RWPE2 (cell line): ENCODE measurements around the gene ARL6IP6.
"Not testable (repeated sequence)": the region's sequence is repeated elsewhere in the genome, so short reads cannot be mapped to it uniquely, and the experiment has no call there.

Source experiments
- ATAC-seq: fragments of 200-7000 bp; cut with Tn5 transposase; 3 replicates; pipeline ENCODE4 v1.9.1; 2021; ENCODE audit warnings: low read depth
- DNase-seq: peaks from one replicate; pipeline ENCODE4 v3.0.0-alpha.2; 2020; ENCODE audit warnings: low spot score
- H3K27ac ChIP-seq: fragments of 450-650 bp; 2 replicates; pipeline ENCODE4 v1.5.1; 2017; ENCODE audit warnings: mild to moderate bottlenecking; ENCODE audit not compliant: poor library complexity, severe bottlenecking
- H3K27me3 ChIP-seq: fragments of 250-450 bp; sonication (Bioruptor Pico); 2 replicates; pipeline ENCODE4 v1.5.1; 2021; ENCODE audit warnings: mild to moderate bottlenecking, moderate library complexity; ENCODE audit not compliant: insufficient read depth, poor library complexity, severe bottlenecking
- H3K36me3 ChIP-seq: fragments of 250-450 bp; sonication (Bioruptor Pico); 2 replicates; pipeline ENCODE4 v1.5.1; 2020; ENCODE audit warnings: low read depth, mild to moderate bottlenecking, moderate library complexity
- H3K4me1 ChIP-seq: fragments of 250-450 bp; sonication (Bioruptor Pico); 2 replicates; pipeline ENCODE4 v1.5.1; 2021; ENCODE audit warnings: mild to moderate bottlenecking, moderate library complexity; ENCODE audit not compliant: insufficient read depth, poor library complexity, severe bottlenecking
- H3K4me3 ChIP-seq: fragments of 250-450 bp; sonication (Bioruptor Pico); 2 replicates; pipeline ENCODE4 v1.5.1; 2021; ENCODE audit warnings: mild to moderate bottlenecking, moderate library complexity; ENCODE audit not compliant: severe bottlenecking
- H3K9me3 ChIP-seq: fragments of 250-450 bp; sonication (Bioruptor Pico); 2 replicates; pipeline ENCODE4 v1.5.1; 2021; ENCODE audit warnings: mild to moderate bottlenecking, moderate library complexity; ENCODE audit not compliant: severe bottlenecking
- TF ChIP-seq, protein P1 (sequence below): fragments of 450-650 bp; IDR thresholded peaks from one replicate; pipeline ENCODE4 v1.5.1; 2017; ENCODE audit warnings: mild to moderate bottlenecking, moderate library complexity; ENCODE audit not compliant: poor library complexity, severe bottlenecking

The ARL6IP6 gene

GRCh38 chr2:152755029-152755428 lies 36.6 kb downstream of the ARL6IP6 start:
- TF ChIP-seq, protein P1, sequence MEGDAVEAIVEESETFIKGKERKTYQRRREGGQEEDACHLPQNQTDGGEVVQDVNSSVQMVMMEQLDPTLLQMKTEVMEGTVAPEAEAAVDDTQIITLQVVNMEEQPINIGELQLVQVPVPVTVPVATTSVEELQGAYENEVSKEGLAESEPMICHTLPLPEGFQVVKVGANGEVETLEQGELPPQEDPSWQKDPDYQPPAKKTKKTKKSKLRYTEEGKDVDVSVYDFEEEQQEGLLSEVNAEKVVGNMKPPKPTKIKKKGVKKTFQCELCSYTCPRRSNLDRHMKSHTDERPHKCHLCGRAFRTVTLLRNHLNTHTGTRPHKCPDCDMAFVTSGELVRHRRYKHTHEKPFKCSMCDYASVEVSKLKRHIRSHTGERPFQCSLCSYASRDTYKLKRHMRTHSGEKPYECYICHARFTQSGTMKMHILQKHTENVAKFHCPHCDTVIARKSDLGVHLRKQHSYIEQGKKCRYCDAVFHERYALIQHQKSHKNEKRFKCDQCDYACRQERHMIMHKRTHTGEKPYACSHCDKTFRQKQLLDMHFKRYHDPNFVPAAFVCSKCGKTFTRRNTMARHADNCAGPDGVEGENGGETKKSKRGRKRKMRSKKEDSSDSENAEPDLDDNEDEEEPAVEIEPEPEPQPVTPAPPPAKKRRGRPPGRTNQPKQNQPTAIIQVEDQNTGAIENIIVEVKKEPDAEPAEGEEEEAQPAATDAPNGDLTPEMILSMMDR: peak; percentile 44
- H3K27me3 ChIP-seq: no peaks in the 10 kb centered on the region
- no peaks in the 10 kb centered on the region for H3K9me3 ChIP-seq
- H3K4me3 ChIP-seq: no peak overlapping the region
- DNase-seq (no peak), ATAC-seq (no peak)
- no peak overlapping the region for H3K27ac ChIP-seq
- peaks cover 76% of the 10 kb centered on the region for H3K36me3 ChIP-seq
- no peaks in the 10 kb centered on the region for H3K4me1 ChIP-seq

DNA sequence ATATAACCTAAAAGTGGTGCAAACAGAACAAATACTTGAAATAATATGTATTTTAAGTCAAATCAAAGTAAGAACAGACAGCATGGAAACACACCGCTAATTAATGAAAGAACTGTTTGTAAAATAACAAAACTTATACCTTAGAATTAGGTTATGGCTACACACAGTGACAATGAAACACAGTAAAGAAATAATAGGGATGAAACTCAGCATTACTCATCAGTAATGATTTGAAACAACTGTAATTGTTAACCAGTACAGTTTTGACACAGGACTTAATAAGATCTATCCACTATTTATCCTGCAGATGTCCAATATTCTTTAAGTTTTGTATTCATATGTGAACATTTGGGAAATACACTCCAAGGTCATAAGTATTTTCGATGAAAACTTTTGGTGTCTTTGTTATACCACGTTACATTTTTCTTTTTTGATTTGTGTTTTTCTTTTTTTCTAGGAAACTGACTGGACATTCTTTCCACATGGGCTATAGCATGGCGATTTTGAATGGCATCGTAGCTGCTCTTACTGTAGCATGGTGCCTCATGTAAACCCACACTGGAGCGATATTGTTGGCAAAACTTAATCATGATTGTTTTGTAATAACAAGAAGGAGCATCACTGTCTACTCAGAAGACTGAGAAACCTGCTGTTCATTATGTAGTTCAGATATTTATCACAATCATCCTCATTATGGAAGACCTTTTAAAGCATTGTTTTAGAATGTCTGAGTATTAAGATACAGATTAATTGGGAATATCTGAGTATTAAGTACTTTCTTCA lies 41.1 kb downstream of the ARL6IP6 start:
- TF ChIP-seq, protein P1: no peak
- H3K4me1 ChIP-seq: no peaks in the 10 kb centered on the region
- peaks cover 61% of the 10 kb centered on the region for H3K36me3 ChIP-seq
- DNase-seq (no peak), ATAC-seq (no peak)
- no peaks in the 10 kb centered on the region for H3K27me3 ChIP-seq
- no peak overlapping the region for H3K4me3 ChIP-seq
- no peaks in the 10 kb centered on the region for H3K9me3 ChIP-seq
- H3K27ac ChIP-seq: no peak overlapping the region

GRCh38 chr2:152761214-152761613 lies 42.8 kb downstream of the ARL6IP6 start:
- Histone ChIP-seq H3K4me1 (no peaks in the 10 kb centered on the region), H3K27me3 (no peaks in the 10 kb centered on the region), H3K9me3 (no peaks in the 10 kb centered on the region), H3K4me3 (no peak overlapping the region), H3K36me3 (peaks cover 52% of the 10 kb centered on the region), H3K27ac (no peak overlapping the region)
- TF ChIP-seq, protein P1: no peak
- DNase-seq (no peak), ATAC-seq (no peak)

DNA sequence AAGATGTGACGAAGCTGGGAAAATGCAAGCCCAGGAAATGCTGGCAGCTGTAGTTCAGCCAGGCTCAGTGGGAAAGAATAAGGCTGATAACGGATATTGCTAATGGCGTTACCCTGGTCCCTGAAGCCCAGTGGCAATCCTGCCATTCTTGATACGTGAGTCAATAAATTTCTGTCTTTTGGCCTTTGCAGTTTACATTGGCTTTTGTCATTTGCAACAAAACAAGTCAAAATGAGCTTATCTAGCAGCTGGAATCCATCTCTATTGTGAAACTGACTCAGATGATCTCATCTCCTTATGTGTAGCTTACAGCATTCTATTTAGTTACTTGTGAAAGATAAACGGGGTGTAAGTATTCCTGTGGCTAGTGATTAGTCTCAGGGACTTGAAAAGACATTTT lies 43.8 kb downstream of the ARL6IP6 start:
- no peak for DNase-seq
- H3K27ac ChIP-seq: no peak overlapping the region
- H3K36me3 ChIP-seq: peaks cover 42% of the 10 kb centered on the region
- H3K4me3 ChIP-seq: no peak overlapping the region
- no peaks in the 10 kb centered on the region for H3K27me3 ChIP-seq
- no peak for ATAC-seq
- no peaks in the 10 kb centered on the region for H3K4me1 ChIP-seq
- no peaks in the 10 kb centered on the region for H3K9me3 ChIP-seq
- TF ChIP-seq, protein P1: no peak

DNA sequence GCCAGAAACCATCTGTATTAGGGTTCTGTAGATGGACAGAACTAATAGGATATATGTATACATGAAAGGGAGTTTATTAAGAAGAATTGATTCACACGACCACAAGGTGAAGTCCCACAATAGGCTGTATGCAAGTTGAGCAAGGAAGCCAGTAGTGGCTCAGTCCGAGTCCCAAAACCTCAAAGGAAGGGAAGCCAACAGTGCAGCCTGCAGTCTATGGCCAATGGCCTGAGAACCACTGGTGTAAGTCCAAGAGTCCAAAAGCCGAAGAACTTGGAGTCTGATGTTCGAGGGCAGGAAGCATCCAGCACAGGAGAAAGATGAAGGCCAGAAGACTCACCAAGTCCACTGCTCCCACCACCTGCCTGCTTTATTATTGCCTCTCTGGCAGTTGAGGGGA lies 44.8 kb downstream of the ARL6IP6 start:
- ATAC-seq, H3K4me3 ChIP-seq, H3K9me3 ChIP-seq, H3K4me1 ChIP-seq, H3K27me3 ChIP-seq, DNase-seq, H3K27ac ChIP-seq: not testable (repeated sequence)
- peaks cover 36% of the 10 kb centered on the region for H3K36me3 ChIP-seq
